ENCODE measurements around the gene TACR2. TPM values are rescaled to one million over a fixed set of nuclear protein-coding genes. Genes with fewer than 3 reads are reported as not detected.

Gene TACR2
- total RNA-seq, 2 donors from 2014 or later = 0.66 TPM; not detected in 1

GRCh38 chr10:69398466-69398865, 18.3 kb downstream of the TACR2 start:
- Histone ChIP-seq H3K36me3 (replicated peaks in 1 of 2; ENCODE audit: insufficient read depth in 1 of 2, low read depth in 2 of 2) (peaks cover 0 to 1% of the 10 kb centered on the region in 2 donors), H3K4me3 (no peak overlapping the region), H3K4me1 (no peaks in the 10 kb centered on the region), H3K27me3 (no peaks in the 10 kb centered on the region), H3K27ac (no peak overlapping the region), H3K9me3 (no peaks in the 10 kb centered on the region)
- ATAC-seq = no peak
- DNase-seq = no peak
- TF ChIP-seq, protein P1, sequence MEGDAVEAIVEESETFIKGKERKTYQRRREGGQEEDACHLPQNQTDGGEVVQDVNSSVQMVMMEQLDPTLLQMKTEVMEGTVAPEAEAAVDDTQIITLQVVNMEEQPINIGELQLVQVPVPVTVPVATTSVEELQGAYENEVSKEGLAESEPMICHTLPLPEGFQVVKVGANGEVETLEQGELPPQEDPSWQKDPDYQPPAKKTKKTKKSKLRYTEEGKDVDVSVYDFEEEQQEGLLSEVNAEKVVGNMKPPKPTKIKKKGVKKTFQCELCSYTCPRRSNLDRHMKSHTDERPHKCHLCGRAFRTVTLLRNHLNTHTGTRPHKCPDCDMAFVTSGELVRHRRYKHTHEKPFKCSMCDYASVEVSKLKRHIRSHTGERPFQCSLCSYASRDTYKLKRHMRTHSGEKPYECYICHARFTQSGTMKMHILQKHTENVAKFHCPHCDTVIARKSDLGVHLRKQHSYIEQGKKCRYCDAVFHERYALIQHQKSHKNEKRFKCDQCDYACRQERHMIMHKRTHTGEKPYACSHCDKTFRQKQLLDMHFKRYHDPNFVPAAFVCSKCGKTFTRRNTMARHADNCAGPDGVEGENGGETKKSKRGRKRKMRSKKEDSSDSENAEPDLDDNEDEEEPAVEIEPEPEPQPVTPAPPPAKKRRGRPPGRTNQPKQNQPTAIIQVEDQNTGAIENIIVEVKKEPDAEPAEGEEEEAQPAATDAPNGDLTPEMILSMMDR (IDR thresholded peaks at IDR 0.05) = no peak
- TF ChIP-seq POLR2A (IDR thresholded peaks at IDR 0.05) = no peak
- 69 to 71% methylated on average over 15 to 16 of the region's 16 CpGs for WGBS, 2 donors
- intact Hi-C loops (cut with DNase I) = no loop called here

DNA sequence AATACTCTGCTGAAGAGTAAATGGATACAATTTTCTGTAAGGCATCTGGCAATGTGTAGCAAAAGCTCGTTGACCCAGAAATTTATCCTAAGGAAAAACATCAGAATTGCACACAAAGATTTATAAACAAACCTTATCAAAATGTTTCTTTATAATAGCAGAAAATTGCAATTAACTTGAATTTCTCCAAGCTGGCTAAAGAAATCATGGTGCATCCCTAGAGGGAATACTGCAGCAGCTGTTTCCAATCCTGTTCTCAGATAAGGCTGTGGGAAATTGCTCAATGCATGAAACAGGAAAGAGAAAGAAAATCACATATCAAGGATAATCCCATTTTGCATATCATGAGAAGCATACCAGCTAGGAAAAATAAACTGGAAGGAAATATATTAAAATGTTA, 18.7 kb downstream of the TACR2 start:
- 64 to 66% methylated on average over 1 of the region's 1 CpG for WGBS, 2 donors
- DNase-seq (no peak), ATAC-seq (no peak)
- intact Hi-C loops (cut with DNase I) = no loop called here
- TF ChIP-seq, protein P1 (IDR thresholded peaks at IDR 0.05) = no peak
- TF ChIP-seq POLR2A (IDR thresholded peaks at IDR 0.05) = no peak
- Histone ChIP-seq H3K27me3 (no peaks in the 10 kb centered on the region), H3K4me1 (no peaks in the 10 kb centered on the region), H3K27ac (no peak overlapping the region), H3K36me3 (replicated peaks in 1 of 2; ENCODE audit: insufficient read depth in 1 of 2, low read depth in 2 of 2) (peaks cover 0 to 1% of the 10 kb centered on the region in 2 donors), H3K9me3 (no peaks in the 10 kb centered on the region), H3K4me3 (no peak overlapping the region)

DNA sequence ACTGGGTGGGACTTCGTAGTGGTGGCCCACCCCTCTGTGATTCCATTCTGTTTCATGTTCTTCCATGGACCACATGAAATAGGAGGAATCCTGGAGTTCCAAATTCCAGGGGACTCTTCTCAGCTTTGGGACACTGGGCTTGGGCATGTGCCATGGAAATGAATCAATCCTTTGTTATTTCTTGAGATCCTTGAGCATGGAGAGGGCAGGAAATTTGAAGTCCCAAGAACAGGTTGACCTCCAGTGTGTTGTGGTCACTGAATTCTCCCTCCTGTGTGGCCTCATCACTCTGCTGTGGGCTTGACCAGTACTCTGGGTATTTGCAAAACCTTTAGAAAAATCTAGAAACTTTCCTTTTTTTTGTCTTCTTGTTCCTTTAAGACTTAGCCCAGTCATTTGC, 22.7 kb downstream of the TACR2 start:
- Histone ChIP-seq H3K27ac (no peak overlapping the region), H3K36me3 (replicated peaks in 1 of 2; ENCODE audit: insufficient read depth in 1 of 2, low read depth in 2 of 2) (peaks cover 0 to 2% of the 10 kb centered on the region in 2 donors), H3K4me3 (no peak overlapping the region), H3K4me1 (peaks cover 3% of the 10 kb centered on the region), H3K9me3 (no peaks in the 10 kb centered on the region), H3K27me3 (no peaks in the 10 kb centered on the region)
- intact Hi-C loops (cut with DNase I) = loop anchor here (2.0 kb wide), 1 partner anchor 159 kb away; no protein-coding TSS in a partner anchor
- no peak for TF ChIP-seq POLR2A (IDR thresholded peaks at IDR 0.05)
- TF ChIP-seq, protein P1 (IDR thresholded peaks at IDR 0.05) = no peak
- WGBS, 2 donors = 29 to 57% methylated on average over 1 of the region's 1 CpG
- ATAC-seq = no peak
- no peak for DNase-seq

- peaks cover 0 to 2% of the 10 kb centered on the region in 2 donors for H3K36me3 ChIP-seq (replicated peaks in 1 of 2; ENCODE audit: insufficient read depth in 1 of 2, low read depth in 2 of 2)
- no peak overlapping the region for H3K27ac ChIP-seq
These were observed 24.2 kb downstream of the TACR2 start for GRCh38 chr10:69392481-69393000.

More at GRCh38 chr10:69392481-69393000, 24.2 kb downstream of the TACR2 start:
- H3K4me1 ChIP-seq = peaks cover 3% of the 10 kb centered on the region
- no peak overlapping the region for H3K4me3 ChIP-seq
- H3K27me3 ChIP-seq = no peaks in the 10 kb centered on the region
- TF ChIP-seq, protein P1 (IDR thresholded peaks at IDR 0.05) = peak; percentile 91 to 99 (median 98)
- no peak for TF ChIP-seq POLR2A (IDR thresholded peaks at IDR 0.05)
- intact Hi-C loops (cut with DNase I) = no loop called here
- H3K9me3 ChIP-seq = no peaks in the 10 kb centered on the region
- 9 to 33% methylated on average over 2 to 7 of the region's 7 CpGs for WGBS, 2 donors
- ATAC-seq = peak; percentile 98
- peak; percentile 86 to 89 (median 88) for DNase-seq
